Lower lobe of right lung (tissue), 2 donors: ENCODE results near the gene GRAP2. TPM values are rescaled to one million over a fixed set of nuclear protein-coding genes. Genes with fewer than 3 reads are reported as not detected.
"Not testable (repeated sequence)": the region's sequence is repeated elsewhere in the genome, so short reads cannot be mapped to it uniquely, and the experiment has no call there.

Experiments used
- ATAC-seq, 2 donors: fragments of 200-7000 bp; cut with Tn5 transposase; one replicate each; pipeline ENCODE4 v1.9.1; 2020 to 2022; ENCODE audit warnings: mild to moderate bottlenecking in 2 of 2, moderate library complexity in 2 of 2
- DNase-seq: peaks from one replicate; pipeline ENCODE4 v3.0.0-alpha.2; 2020
- H3K27ac ChIP-seq: fragments of 200-600 bp; one replicate; pipeline ENCODE4 v1.8.0; 2022
- H3K27me3 ChIP-seq: fragments of 200-600 bp; one replicate; pipeline ENCODE4 v1.8.0; 2022; ENCODE audit warnings: low read depth
- H3K36me3 ChIP-seq: fragments of 200-600 bp; one replicate; pipeline ENCODE4 v1.8.0; 2022; ENCODE audit warnings: mild to moderate bottlenecking
- H3K4me1 ChIP-seq: fragments of 200-600 bp; one replicate; pipeline ENCODE4 v1.8.0; 2022
- H3K4me3 ChIP-seq: fragments of 200-600 bp; one replicate; pipeline ENCODE4 v1.8.0; 2022; ENCODE audit warnings: mild to moderate bottlenecking
- H3K9me3 ChIP-seq: fragments of 200-600 bp; one replicate; pipeline ENCODE4 v1.8.0; 2022
- CTCF ChIP-seq: fragments of 200-600 bp; IDR thresholded peaks from one replicate; pipeline ENCODE4 v1.8.0; 2022; ENCODE audit warnings: antibody characterized with exemption, mild to moderate bottlenecking
- intact Hi-C: fragments of 100-400 bp; cut with DNase I; formaldehyde crosslinking; loops from one replicate; pipeline ENCODE4 v1.11.0; 2022
- total RNA-seq: library from RNA; stranded (reverse); fragmentation: NEBNext Ultra II Directional; extraction: Animal tissue kit (Norgen Biotek cat#: 25700); gene quantifications from one replicate; pipeline ENCODE4 v1.2.1, GENCODE V29; 2021
- donor health status: DM: no; HTN: yes; CAD: no; lungs with severe emphysema.

GRAP2 gene
- total RNA-seq, 1 donor from 2014 or later = 9.5 TPM

GRCh38 chr22:39949964-39950737 lies 49.3 kb downstream of the GRAP2 start:
- DNase-seq (no peak), ATAC-seq (no peak)
- peaks cover 11% of the 10 kb centered on the region for H3K4me1 ChIP-seq
- peaks cover 4% of the 10 kb centered on the region for H3K27me3 ChIP-seq
- H3K4me3 ChIP-seq = no peak overlapping the region
- H3K9me3 ChIP-seq = no peaks in the 10 kb centered on the region
- H3K27ac ChIP-seq = no peak overlapping the region
- intact Hi-C loops = no loop called here
- no peaks in the 10 kb centered on the region for H3K36me3 ChIP-seq
- TF ChIP-seq CTCF = no peak

GRCh38 chr22:39951603-39952293 lies 50.9 kb downstream of the GRAP2 start:
- H3K36me3 ChIP-seq, H3K9me3 ChIP-seq, intact Hi-C loops, H3K27ac ChIP-seq, DNase-seq, H3K27me3 ChIP-seq, ATAC-seq, H3K4me3 ChIP-seq: not testable (repeated sequence)
- peaks cover 12% of the 10 kb centered on the region for H3K4me1 ChIP-seq

- Histone ChIP-seq H3K4me3 (no peak overlapping the region), H3K9me3 (no peaks in the 10 kb centered on the region), H3K27me3 (no peaks in the 10 kb centered on the region), H3K36me3 (no peaks in the 10 kb centered on the region), H3K4me1 (peaks cover 6% of the 10 kb centered on the region), H3K27ac (no peak overlapping the region)
- DNase-seq = no peak
- intact Hi-C loops = no loop called here
- ATAC-seq = no peak
- TF ChIP-seq CTCF = no peak
These were observed 51.5 kb downstream of the GRAP2 start for GRCh38 chr22:39952347-39952746.

DNA sequence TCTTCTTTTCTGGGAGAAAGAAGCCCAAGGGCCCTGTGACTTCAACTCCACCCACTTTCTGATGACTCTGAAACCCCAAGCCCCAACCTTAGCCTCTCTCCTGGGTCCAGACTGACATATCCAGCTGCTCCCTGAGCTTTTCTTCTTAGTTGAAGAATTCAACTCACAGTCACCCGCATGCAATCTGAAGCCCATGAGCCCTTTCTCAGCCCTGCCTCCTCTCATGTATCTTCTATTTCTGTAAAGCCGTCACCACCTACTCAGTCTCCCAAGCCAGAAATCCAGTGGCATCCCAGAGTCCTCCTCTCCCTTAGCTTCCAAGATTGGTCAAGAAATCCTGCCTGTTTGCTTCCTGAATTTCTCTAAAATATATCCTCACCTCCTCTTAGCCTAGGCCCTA lies 52.2 kb downstream of the GRAP2 start:
- DNase-seq (no peak), ATAC-seq (no peak)
- H3K27ac ChIP-seq = no peak overlapping the region
- intact Hi-C loops = no loop called here
- peaks cover 6% of the 10 kb centered on the region for H3K27me3 ChIP-seq
- H3K4me3 ChIP-seq = no peak overlapping the region
- TF ChIP-seq CTCF = no peak
- no peaks in the 10 kb centered on the region for H3K36me3 ChIP-seq
- peaks cover 3% of the 10 kb centered on the region for H3K4me1 ChIP-seq
- no peaks in the 10 kb centered on the region for H3K9me3 ChIP-seq

DNA sequence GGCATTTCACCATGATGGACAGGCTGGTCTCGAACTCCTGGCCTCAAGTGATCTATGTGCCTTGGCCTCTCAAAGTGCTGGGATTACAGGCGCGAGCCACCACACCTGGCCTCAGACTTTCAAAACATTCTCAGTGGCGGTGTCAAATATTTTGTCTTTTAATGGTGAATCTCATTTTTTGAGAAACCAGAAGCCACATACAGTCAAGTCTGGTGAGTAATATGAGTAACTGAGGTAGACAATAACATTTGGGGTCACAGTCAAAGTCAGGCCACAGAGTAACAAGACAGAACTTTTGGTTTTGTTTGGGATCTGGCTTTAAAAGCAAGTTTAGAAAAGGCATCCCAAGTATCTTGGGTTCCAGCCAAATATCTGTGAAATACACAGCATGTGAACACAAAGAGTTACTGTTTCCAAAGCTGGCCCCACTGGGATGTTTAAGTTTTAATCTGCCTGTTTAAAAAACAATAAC lies 53.7 kb downstream of the GRAP2 start:
- peaks cover 9% of the 10 kb centered on the region for H3K4me1 ChIP-seq
- H3K27ac ChIP-seq = no peak overlapping the region
- intact Hi-C loops = no loop called here
- ATAC-seq = no peak
- peaks cover 15% of the 10 kb centered on the region for H3K27me3 ChIP-seq
- no peak for TF ChIP-seq CTCF
- H3K36me3 ChIP-seq = no peaks in the 10 kb centered on the region
- H3K4me3 ChIP-seq = no peak overlapping the region
- DNase-seq = no peak
- no peaks in the 10 kb centered on the region for H3K9me3 ChIP-seq

- peaks cover 15% of the 10 kb centered on the region for H3K27me3 ChIP-seq
- H3K27ac ChIP-seq = no peak overlapping the region
- no peak for ATAC-seq
These were observed 54.8 kb downstream of the GRAP2 start for GRCh38 chr22:39955675-39956074.

More at GRCh38 chr22:39955675-39956074, 54.8 kb downstream of the GRAP2 start:
- no peak for DNase-seq
- Histone ChIP-seq H3K4me3 (no peak overlapping the region), H3K36me3 (no peaks in the 10 kb centered on the region), H3K9me3 (no peaks in the 10 kb centered on the region), H3K4me1 (peaks cover 11% of the 10 kb centered on the region)
- intact Hi-C loops = no loop called here
- TF ChIP-seq CTCF = no peak
